Non-pigmented ciliary epithelial cell (primary cell): Measurements from ENCODE around the gene DPP7.

Source experiments
- DNase-seq: peaks from one replicate; pipeline ENCODE4 v3.0.0-alpha.2; 2010; ENCODE audit warnings: low read depth

The DPP7 gene

DNA sequence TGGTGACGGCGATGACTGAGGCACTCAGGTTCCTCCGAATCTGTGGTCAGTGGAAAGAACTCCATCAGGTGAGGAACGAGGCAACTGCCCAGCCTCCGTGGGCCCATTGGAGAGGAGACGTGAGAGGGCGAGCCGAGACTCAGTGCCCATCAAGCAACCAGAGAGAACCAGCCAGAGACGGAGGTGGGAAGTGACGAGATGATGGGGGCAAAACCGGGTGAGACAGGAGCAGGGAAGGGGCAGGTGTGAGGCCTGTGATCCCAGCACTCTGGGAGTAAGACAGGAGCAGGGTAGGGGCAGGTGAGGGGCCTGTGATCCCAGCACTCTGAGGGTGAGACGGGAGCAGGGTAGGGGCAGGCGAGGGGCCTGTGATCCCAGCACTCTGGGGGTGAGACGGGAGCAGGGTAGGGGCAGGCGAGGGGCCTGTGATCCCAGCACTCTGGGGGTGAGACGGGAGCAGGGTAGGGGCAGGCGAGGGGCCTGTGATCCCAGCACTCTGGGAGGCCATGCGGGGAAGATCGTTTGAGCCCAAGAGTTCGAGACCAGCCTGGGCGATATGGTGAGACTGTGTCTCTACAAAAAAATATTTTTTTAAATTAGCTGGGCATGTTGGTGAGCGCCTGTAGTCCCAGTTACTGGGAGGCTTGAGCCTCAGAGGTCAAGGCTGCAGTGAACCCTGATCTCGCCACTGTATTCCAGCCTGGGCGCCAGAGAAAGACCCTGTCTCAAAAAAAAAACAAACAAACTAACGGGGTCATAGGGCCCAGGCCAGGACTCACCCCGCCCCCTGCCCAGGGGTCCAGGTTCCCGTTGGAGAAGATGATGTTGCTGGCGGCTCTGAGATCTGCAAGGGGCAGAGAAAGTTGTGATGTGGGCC, 3.4 kb downstream of the DPP7 start:
- no peak for DNase-seq

DNA sequence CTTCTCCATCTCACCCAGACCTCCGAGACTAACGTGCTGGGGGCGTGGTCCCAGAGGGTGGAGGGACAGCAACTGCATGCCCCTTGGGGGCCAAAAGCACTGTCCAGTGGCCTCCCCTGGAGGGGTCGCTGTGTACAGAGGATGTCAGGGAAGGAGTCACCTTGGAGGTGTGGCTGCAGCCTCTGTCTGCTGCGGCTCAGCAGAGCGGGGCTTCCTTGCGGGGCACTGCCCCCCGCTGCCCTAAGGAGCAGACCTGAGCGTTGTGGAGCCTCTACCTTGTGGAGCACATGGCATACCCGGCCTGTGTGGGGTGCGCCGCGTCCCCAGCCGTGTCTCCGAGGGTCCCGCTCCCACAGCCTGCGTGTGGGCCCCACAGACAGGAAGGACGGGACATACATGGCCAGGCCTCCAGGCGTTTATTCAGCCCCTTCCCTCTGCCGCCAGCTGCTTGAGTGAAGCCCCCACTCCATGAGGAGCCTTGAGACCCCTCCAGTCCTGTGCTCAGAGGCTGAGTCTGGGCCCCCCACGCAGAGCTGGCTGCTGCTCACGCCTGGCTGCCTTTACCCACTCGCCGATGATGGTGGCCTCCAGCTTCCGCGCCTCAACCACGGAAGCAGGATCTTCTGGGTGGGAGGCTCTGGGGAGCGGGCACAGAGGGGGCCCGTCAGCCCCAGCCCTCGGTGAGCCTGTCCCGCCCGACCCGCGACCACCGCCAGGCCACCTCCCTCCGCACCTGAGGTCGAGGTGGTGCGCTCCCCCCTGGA, 4.2 kb downstream of the DPP7 start:
- DNase-seq = no peak

DNA sequence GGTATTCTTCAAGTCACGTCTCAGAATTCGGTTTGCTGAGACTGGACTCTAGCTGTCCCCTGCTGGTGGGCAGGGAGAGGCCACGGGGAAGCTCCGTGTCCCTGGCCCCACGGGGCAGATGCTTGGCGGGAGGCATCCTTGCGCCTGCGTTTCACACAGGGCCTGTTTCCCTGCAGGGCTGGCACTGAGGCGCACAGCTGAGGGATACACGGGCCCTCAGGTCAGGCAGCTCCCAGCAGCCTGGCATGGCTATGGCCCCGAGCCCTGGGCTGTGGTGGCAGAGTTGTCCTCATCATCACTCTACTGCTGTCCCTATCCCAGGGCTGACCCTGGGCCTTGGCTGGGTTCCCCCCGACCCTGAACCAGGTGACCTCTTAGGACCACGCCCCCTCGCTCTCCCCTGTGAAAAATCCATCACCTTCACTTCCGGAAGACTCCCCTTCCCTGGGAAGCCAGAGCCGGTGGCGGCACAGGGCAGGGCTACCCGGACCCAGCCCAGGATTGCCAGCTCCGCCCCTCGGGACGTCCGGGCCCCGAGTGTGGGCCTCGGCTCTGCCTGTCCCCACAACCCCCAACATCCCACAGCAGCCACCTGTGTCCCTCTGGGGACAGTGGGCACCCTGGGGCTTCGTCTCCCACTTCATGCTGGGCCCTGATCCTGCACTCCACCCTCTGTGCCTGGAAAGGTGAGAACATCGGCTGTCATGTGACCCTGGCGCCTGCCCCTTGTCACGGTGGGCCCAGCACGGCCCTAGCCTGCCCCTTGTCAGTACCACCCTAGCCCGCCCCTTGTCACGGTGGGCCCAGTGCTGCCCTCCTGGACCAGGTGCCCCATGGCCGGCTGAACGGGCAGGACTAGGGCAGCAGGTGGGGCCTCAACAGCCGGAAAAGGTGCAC, 5.0 kb downstream of the DPP7 start:
- no peak for DNase-seq

- DNase-seq = no peak
These were observed 5.8 kb downstream of the DPP7 start for GRCh38 chr9:137108608-137109249.

DNA sequence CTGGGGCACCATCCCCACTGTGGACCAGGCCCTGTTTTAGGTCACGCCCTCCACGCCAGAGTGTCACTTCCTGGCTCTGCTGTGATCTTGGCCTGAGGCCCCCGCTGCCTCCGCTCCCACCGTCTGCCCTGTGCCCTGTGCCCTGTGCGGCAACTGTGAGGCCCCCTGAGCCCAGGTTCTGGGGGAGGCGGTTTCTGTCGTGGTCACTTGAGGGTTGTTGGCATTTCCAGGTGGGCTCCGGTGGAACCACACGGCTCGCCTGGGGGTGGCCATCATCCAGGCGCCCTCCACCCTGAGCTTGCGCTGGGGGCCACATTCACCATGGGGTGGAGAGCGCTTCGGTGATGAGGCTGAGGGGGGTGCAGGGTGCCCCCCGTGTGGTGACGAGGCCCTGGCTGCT, 6.6 kb downstream of the DPP7 start:
- DNase-seq = no peak

- DNase-seq = no peak
These were observed 7.1 kb downstream of the DPP7 start for GRCh38 chr9:137107312-137107921.

DNA sequence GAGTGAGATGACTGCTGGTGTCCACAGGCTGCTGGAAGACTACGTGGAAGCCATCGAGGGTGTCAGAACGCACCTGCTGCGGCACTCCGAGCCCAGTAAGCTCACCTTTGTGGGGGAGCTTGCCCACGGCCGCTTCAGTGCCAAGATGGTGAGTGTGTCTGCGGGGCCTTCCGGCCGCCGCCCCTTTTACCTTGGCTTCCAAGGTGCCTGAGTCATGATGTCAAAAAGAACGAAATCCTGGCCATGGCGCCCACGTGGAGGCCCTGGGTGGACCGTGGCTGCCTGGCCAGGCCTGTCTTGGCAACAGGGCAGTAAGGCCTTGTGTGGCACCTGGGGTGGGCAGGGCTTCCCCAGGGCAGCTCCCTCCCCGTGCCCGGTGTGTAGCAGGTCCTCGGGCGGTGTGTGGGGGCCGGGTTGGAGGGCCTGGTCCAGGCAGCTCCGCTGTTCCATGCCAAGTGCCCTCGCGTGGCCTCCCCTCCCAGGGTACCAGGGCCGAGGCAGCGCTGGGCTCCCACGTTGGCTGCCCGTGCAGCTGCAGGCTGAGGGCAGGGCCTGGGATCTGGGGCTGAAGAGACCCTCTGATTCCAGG, 7.8 kb downstream of the DPP7 start:
- no peak for DNase-seq

DNA sequence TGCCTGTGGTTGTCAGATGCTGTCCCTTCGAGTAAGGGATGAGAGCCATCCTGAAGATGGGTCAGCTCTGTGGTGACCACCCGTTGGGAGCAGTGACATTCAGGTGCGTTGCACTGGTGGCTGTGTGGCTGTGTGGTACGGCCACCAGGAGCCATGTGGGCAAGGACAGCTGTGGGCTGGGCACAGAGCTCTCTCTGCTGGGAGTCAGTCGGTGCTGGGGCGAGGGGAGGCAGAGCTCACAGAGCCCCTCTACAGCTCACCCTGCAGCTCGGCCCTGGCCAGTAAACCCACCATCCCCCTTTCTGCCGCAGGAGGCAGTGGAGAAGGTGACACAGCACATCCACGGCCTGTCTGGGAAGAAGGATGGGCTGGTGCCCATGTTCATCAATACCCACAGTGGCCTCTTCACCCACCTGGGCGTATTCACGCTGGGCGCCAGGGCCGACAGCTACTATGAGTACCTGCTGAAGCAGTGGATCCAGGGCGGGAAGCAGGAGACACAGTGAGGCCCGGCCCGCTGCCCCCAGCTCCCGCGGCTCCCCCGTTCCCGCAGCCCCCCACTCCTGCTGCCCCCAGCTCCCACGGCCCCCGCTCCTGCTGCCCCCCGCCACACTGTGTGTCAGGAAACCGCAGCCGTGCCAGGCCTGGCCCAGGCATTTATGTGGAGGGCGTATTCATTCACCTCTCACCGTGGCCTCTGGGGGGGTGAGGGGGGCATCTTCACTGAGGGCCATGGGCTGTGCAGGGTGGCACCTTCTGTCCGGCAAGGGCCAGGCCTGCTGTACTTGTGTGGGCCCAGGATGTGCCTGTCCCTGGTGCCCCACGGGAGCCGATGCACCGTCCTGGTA, 8.5 kb downstream of the DPP7 start:
- no peak for DNase-seq

GRCh38 chr9:137103206-137103999, 11.1 kb downstream of the DPP7 start:
- DNase-seq = no peak

DNA sequence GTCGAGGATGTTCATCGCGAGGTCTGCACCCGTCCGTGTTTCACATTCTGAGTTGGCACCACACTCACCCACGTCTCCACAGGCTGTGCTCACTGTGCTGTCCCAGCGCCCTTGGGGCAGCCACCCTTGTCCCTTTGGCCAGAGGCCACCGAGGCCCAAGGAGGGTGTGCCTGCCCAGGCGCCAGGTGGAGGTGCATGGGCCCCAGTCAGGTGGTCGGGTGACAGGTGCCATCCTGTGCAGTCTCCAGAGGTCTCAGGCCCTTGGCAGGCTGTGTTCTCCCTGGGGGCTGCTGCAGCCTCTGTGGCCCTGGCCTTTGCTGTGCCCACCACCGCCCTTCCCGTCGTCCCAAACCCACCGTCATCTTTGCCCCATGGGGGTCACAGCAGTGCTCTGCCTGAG, 15.3 kb downstream of the DPP7 start:
- no peak for DNase-seq

GRCh38 chr9:137097761-137098462, 16.6 kb downstream of the DPP7 start:
- no peak for DNase-seq

DNA sequence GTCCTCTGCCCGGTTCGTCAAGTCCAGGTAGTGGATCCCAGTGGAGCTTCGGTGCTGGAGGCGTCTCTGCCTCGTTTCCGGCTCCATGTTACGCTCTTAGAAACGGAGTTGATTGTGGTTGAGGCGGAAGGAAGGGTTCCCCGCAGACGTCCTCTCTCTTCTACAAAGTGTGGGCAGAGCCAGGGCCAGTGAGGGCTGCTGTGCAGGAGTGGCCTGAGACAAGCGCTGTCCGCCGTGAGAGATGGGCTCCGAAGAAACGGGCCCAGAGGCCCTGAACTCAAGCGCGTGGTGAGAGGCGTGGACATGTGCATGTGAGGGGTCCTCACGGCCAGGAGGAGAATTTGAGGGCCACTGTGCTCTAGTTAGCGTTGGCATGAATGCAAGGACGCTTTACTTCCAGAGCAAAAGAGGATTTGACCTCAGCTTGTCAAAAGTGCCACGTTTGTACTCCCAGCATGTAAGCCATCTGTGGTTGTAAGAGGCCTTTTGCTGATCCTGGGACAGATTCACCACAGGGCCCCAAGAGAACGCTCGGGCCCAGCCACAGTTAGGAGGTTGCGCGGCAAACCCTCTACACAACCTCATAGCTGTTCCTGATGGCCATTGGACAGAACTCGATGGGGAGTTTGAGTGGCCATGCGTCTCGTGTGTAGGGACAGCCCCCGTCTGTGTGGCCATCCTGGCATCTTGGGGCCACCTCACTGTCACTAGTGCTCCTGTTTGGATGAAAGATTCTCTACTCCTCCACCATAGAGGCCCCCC, 17.6 kb downstream of the DPP7 start:
- DNase-seq = no peak

- DNase-seq = no peak
These were observed 18.6 kb downstream of the DPP7 start for GRCh38 chr9:137095664-137096517.

DNA sequence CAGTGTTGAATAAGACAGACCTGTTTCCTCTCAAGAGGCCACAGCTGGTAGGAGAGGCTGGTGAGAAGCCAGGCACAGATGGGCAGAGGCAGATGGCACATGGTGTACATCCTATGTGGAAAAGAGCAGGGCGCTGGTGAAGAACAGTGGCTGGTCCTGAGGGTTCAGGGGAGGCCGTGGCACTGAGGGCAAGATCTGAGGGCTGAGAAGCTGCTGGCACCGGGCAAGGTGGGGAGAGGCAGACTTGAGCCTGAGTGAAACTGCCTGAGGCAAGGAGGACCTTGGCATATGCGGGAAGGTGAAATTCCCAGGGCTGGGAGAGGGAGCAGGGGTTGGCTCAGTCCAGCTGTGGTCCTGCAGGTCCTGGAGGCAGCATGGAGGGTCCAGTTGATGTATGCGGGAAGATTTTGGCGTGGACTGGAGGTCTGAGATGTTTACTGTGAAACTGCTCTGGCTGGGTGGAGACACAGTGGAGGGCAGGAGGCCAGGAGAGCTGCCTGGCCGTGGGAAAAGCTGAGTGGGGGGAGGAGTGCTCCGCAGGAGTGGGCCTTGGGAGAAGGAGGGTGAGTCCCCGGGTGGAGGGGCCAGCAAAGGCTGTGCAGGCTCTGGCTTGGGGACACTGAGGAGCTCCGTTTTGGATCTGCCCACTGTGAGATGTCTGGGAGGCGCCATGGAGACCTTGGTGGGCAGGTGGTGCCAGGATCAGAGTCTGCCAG, 25.1 kb downstream of the DPP7 start:
- no peak for DNase-seq

GRCh38 chr9:137088121-137088520, 26.4 kb downstream of the DPP7 start:
- DNase-seq = no peak

DNA sequence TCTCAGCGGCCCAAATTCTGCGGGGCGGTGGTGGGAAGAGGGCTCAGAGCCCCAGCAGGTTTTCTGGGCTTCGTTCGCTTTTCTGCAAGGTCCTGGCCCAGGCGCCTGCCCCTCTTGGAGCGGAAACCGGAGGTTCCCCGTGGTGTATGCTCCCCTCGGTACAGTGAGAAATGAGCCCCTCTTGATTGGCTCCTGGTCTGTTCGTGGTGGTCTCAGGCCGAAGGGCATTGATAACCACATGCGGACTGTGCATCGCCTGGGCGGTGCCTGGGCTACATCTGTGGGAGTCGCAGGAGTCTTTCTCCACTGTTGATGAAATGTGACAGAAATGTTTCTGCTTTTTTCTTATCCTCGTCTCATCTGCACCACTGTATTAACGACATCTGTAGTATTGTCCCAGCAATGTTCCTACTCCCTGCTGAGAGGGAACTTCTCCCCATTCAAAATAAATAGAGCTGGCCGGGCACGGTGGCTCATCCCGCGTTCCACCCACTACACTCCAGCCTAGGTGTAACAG, 27.1 kb downstream of the DPP7 start:
- no peak for DNase-seq
